SW480 (cell line): Measurements from ENCODE around the gene CFDP1.

Source experiments
- DNase-seq: peaks from one replicate; pipeline ENCODE4 v3.0.0-alpha.2; 2016; ENCODE audit warnings: low spot score

CFDP1 gene

DNA sequence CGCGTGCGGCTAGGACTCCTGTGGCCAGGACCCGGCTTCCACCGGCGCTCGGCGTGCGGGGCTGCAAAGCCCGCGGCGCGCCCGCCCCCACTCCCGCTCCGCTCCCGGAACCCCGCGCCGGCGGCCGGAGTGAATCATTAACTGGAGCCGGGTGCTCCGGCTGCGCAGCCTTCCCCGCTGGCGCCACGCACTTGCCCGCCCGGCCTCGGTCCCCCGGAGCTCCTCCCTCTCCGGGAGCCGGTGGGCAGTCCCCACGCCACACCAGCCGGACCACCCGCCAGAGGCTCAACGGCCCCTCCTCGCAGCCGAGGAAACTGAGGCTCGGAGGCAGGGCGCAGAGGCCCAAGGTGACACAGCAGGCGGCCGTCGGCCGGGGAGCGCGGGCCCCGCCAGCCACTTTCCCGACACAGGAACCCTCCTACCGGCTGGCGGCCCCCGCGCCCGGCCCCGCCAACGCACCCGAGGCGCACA, 182.5 kb downstream of the CFDP1 start:
- no peak for DNase-seq

DNA sequence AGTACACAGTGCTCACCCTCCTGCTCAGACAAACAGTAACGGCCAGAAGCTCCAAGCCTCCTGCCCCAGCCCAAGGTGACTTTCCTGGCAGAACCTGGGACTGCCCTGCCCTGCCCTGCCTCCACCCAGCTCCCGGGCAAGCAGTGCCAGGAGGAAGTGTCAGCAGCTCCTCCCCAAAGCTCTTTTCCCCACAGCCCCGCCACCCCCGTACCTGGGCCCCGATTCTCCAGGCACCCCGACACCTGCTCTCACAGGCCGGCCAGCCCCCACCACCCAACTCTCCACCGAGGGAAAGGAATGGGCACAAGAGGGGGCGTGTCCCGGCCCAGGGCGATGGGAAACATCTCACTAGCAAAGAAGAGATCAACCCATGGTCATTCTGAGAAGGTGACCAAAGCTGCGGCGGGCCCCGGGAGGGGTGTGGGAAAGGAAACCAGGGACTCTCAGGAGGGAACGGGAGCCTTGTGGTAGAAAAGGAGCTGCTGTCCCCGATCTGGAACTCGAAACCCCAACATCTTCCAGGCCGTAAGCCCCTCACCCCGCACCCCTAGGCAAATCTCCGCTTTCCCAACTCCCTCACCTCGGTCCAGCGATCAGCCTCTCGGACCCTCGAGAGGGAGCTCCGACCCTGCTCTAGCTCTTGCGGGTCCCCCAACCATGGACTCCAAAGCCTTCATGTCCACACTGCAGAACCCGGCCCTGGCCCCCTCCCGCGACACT, 183.1 kb downstream of the CFDP1 start:
- no peak for DNase-seq

- DNase-seq, result no peak
These were observed 183.9 kb downstream of the CFDP1 start for GRCh38 chr16:75249441-75249840.

DNA sequence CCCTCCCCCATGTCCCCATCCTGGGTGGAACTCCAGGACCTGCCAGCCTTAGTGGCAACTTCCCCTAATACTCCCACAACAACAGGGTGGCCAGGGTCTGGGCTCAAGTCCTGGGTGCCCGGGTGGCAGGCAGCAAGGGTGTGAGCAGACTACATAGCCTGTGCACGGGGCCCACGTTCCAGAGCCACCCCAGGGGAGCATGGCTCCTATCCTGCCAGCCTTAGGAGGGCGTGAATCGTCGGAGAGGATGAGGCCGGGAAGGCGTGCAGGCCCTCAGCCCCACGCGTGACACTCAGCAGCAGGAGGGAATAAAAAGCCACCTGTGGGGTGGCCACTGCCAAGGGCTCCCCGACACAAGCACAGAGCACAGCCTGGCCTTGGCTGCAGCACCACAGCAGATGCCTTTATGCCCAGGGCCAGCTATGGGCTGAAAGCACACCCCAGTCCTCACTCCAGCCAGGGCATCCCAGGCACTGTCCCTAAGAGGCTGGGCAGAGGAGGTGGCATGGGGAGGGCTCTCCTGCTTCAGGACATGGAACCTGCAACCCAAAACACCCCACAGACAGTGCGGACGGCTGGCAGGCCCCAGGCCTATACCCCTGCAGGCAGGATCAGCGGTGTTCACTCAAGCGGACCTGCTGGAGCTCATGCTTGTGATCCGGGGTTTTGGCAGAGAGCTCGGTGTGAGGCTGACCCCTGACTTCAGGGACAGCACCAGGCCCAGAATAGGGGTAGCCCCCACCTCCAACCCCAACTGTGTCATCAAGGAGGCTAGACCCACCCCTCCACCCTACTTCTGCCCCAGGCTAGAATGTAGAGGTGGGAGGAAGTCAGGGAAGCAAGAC, 184.5 kb downstream of the CFDP1 start:
- DNase-seq, result no peak

GRCh38 chr16:75248142-75248535, 185.2 kb downstream of the CFDP1 start:
- DNase-seq, result no peak

DNA sequence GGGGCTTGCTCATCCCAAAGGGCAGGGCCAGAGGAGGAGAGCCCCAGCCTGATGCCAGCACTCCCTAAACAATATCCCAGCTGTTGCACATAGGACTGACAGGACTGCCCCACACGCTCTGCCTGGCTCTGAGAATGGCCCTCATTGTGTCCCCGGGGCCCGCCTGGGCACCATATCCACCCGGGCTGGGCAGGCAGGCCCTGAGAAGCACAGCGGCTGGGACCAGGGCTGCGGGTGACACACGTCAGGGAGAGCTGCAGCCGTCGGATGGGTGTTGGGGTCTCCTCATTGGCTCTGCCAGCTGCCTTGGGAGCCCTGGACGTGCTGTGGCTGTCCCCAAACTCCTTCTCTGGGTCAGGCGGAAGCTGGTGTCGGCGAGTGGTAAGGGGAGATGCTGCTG, 186.1 kb downstream of the CFDP1 start:
- DNase-seq, result no peak

DNA sequence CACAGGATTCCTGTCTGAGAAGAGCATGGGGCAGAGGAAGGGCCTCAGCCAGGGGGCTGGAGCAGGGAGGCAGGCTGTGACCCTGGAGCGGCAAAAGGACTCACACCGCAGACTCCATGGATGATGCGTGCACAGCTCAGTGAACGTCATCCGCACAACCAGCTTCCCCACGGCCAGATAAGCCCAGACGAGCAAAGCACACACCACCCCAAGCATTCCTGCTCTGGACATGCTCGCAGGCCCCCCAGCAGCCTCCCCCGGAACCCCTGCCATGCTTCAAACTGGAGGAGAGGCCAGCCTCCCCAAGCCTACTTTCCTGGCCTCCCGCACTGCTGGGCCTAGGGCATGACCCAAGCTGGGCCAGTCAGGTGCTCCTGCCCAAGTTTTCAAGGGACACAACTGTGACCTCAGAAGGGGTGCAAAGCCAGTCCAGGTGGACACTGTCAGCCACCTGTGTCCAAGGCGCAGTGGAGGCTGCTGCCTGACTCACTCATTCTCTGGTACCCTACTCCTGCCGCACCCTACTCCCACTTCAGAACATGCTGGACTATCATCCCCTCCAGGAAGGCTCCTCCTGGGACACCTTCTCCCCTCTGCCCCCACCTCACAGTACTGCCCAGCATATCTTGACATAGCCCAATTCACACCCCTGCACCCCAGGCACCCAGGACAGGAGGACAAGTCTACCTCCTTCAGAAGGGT, 186.6 kb downstream of the CFDP1 start:
- DNase-seq, result no peak

DNA sequence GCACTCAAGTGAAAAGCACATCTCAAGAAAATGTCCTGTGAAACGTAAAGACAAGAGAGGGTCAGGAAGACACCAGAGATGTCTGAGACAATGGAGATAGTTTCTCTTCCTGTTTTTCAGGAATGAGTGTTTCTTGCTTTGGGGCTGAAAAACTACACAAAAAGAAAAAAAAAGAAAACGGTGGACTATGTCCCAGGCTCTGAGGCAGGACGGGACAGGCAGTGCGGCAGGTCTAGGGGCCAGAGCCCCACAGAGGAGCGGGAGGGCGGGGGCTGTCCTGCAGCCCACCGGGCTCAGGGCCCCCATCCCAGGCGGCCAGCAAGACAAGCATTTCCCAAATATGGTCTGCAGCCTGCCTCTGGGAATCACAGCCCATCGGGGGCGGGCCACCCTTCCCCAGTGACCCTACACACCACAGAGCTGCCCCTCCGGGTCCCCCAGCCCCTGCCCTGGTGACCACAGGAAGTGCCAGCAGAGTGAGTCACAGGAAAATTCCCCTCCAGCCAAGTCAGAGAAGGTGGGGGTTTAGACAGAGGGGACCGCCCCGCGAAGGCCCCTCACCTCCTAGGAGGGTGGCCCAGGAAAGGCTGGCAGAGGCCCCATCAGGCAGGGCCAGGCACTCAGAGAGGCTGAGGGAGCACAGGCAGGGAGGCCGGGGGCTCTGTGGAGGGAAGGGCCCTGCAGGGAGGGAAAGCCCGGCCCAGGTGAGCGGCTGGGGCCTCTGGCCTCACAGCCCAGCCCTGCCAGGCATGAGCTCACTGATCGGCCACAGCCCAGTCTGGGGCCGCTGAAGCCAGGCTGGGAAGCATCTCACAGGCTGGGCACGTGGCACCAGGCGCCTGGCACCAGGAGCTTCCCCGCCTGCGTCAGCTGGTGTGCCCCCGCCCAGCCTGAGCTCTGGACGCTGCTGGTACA, 188.2 kb downstream of the CFDP1 start:
- peak; percentile 90 for DNase-seq

- DNase-seq, result no peak
These were observed 189.0 kb downstream of the CFDP1 start for GRCh38 chr16:75244225-75244809.
